Measurements from ENCODE around the gene TSC1.

The TSC1 gene

GRCh38 chr9:132937463-132937901 is 6.9 kb downstream of the TSC1 start:
- DNase-seq (ENCODE audit: low read depth in 2 of 2), result no peak

- DNase-seq (ENCODE audit: low read depth in 2 of 2), result no peak
These were observed 9.4 kb downstream of the TSC1 start for GRCh38 chr9:132935026-132935425.

- no peak for DNase-seq (ENCODE audit: low read depth in 2 of 2)
These were observed 13.2 kb downstream of the TSC1 start for GRCh38 chr9:132931178-132931735.

- no peak for DNase-seq (ENCODE audit: low read depth in 2 of 2)
These were observed 16.7 kb downstream of the TSC1 start for GRCh38 chr9:132927704-132928103.

GRCh38 chr9:132923346-132923902 is 21.0 kb downstream of the TSC1 start:
- DNase-seq (ENCODE audit: low read depth in 2 of 2), result no peak

GRCh38 chr9:132919614-132920268 is 24.7 kb downstream of the TSC1 start:
- no peak for DNase-seq (ENCODE audit: low read depth in 2 of 2)

GRCh38 chr9:132914924-132915323 is 29.5 kb downstream of the TSC1 start:
- no peak for DNase-seq (ENCODE audit: low read depth in 2 of 2)

GRCh38 chr9:132912131-132912530 is 32.3 kb downstream of the TSC1 start:
- no peak for DNase-seq (ENCODE audit: low read depth in 2 of 2)

- DNase-seq (ENCODE audit: low read depth in 2 of 2), result no peak
These were observed 34.0 kb downstream of the TSC1 start for GRCh38 chr9:132910376-132910775.

- DNase-seq (ENCODE audit: low read depth in 2 of 2), result no peak
These were observed 35.1 kb downstream of the TSC1 start for GRCh38 chr9:132909311-132909710.

GRCh38 chr9:132908635-132909034 is 35.8 kb downstream of the TSC1 start:
- no peak for DNase-seq (ENCODE audit: low read depth in 2 of 2)

- no peak for DNase-seq (ENCODE audit: low read depth in 2 of 2)
These were observed 38.7 kb downstream of the TSC1 start for GRCh38 chr9:132905726-132906125.

GRCh38 chr9:132903574-132904492 is 40.6 kb downstream of the TSC1 start:
- no peak for DNase-seq (ENCODE audit: low read depth in 2 of 2)

GRCh38 chr9:132901858-132902831 is 42.3 kb downstream of the TSC1 start:
- peak; percentile 47 to 53 for DNase-seq (ENCODE audit: low read depth in 2 of 2)

GRCh38 chr9:132898051-132898450 is 46.4 kb downstream of the TSC1 start:
- no peak for DNase-seq (ENCODE audit: low read depth in 2 of 2)

- DNase-seq (ENCODE audit: low read depth in 2 of 2), result no peak
These were observed 47.5 kb downstream of the TSC1 start for GRCh38 chr9:132896906-132897305.

- no peak for DNase-seq (ENCODE audit: low read depth in 2 of 2)
These were observed 48.2 kb downstream of the TSC1 start for GRCh38 chr9:132896264-132896663.

- no peak for DNase-seq (ENCODE audit: low read depth in 2 of 2)
These were observed 49.3 kb downstream of the TSC1 start for GRCh38 chr9:132894862-132895835.

GRCh38 chr9:132894346-132894745 is 50.1 kb downstream of the TSC1 start:
- no peak for DNase-seq (ENCODE audit: low read depth in 2 of 2)

GRCh38 chr9:132892400-132892799 is 52.0 kb downstream of the TSC1 start:
- DNase-seq (ENCODE audit: low read depth in 2 of 2), result no peak
